Nephron progenitor cell (in vitro differentiated cells): ENCODE data around the gene CORO2A.

Source experiments
- DNase-seq: peaks from one replicate; pipeline ENCODE4 v3.0.0; 2021
- H3K27ac Mint-ChIP-seq: 2 replicates; pipeline ENCODE4 v1.8.0; 2021; ENCODE audit warnings: mild to moderate bottlenecking, moderate library complexity, mixed read lengths
- H3K27me3 Mint-ChIP-seq: 2 replicates; pipeline ENCODE4 v1.8.0; 2021; ENCODE audit warnings: mild to moderate bottlenecking, low read depth, mixed read lengths; ENCODE audit not compliant: poor library complexity
- H3K36me3 Mint-ChIP-seq: 2 replicates; pipeline ENCODE4 v1.8.0; 2021; ENCODE audit warnings: low read depth, mixed read lengths
- H3K4me1 Mint-ChIP-seq: 2 replicates; pipeline ENCODE4 v1.8.0; 2021; ENCODE audit warnings: mixed read lengths
- H3K4me3 Mint-ChIP-seq: 2 replicates; pipeline ENCODE4 v1.8.0; 2021; ENCODE audit warnings: mild to moderate bottlenecking, moderate library complexity, mixed read lengths
- H3K9me3 Mint-ChIP-seq: 2 replicates; pipeline ENCODE4 v1.8.0; 2021; ENCODE audit warnings: mild to moderate bottlenecking, moderate library complexity, mixed read lengths
- CTCF ChIP-seq: fragments of 200-600 bp; sonication (generic); IDR thresholded peaks from 2 replicates; pipeline ENCODE4 v1.5.0; 2021; ENCODE audit warnings: antibody characterized with exemption

CORO2A gene

GRCh38 chr9:98150164-98150563, 42.3 kb downstream of the CORO2A start:
- no peak for DNase-seq
- Mint-ChIP-seq H3K9me3 (no peaks in the 10 kb centered on the region), H3K27ac (peak overlapping the region; percentile 70), H3K4me3 (no peak overlapping the region), H3K4me1 (peaks cover 19% of the 10 kb centered on the region), H3K27me3 (peaks cover 7% of the 10 kb centered on the region), H3K36me3 (no peaks in the 10 kb centered on the region)
- TF ChIP-seq CTCF = no peak

DNA sequence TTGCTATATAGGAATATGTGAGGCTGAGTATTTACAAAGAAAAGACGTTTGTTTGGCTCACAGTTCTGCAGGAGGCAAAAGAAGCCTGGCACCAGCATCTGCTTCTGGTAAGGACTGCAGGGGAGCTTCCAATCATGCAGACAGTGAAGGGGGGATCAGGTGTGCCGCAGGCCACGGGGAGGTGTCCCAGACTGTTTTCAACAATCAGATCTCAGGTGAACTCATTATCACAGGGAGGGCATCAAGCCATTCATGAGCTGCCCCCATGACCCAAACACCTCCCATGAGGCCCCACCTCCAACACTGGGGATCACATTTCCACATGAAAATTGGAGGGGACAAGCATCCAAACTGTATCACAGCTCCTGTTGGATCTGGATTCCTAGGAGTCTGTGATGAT, 43.0 kb downstream of the CORO2A start:
- H3K9me3 Mint-ChIP-seq = no peaks in the 10 kb centered on the region

DNA sequence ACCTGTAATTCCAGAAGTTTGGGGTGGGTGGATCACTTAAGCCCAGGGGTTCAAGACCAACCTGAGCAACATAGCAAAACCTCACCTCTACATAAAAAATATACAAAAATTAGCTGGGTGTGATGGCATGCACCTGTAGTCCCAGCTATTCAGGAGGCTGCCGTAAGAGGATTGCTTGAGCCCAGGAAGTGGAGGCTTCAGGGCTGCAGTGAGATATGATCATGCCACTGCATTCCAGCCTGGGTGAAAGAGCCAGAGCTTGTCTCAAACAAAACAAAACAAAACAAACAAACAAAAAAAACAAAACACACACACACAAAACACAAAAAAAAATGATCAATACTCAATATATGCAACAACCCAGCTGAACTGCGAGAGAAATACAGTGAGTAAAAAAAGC, 44.0 kb downstream of the CORO2A start:
- TF ChIP-seq CTCF = no peak
- peaks cover 21% of the 10 kb centered on the region for H3K4me1 Mint-ChIP-seq
- H3K27ac Mint-ChIP-seq = no peak overlapping the region
- no peaks in the 10 kb centered on the region for H3K9me3 Mint-ChIP-seq
- peaks cover 9% of the 10 kb centered on the region for H3K27me3 Mint-ChIP-seq
- H3K4me3 Mint-ChIP-seq = no peak overlapping the region
- DNase-seq = no peak
- H3K36me3 Mint-ChIP-seq = no peaks in the 10 kb centered on the region

More for the DNA sequence above, 43.0 kb downstream of the CORO2A start:
- no peak for TF ChIP-seq CTCF
- H3K27ac Mint-ChIP-seq = no peak overlapping the region
- no peaks in the 10 kb centered on the region for H3K36me3 Mint-ChIP-seq
- no peak for DNase-seq
- peaks cover 9% of the 10 kb centered on the region for H3K27me3 Mint-ChIP-seq
- H3K4me1 Mint-ChIP-seq = peaks cover 19% of the 10 kb centered on the region
- no peak overlapping the region for H3K4me3 Mint-ChIP-seq

DNA sequence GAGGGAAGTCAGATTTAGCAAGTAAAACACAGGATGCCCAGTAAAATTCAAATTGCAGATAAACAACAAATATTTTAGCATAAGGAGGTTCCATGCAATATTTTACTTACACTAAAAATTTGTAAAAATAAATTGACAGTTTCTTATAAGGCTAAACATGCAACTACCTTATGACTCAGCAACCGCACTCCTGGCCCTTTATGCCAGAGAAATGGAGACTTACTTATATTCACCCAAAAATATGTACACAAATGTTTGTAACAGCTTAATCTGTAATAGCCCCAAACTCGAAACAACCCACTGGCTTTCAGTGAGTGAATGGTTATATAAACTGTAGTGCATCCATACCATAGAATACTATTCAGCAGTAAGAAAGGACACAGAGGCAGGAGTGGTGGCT, 44.9 kb downstream of the CORO2A start:
- Mint-ChIP-seq H3K4me3 (no peak overlapping the region), H3K27me3 (peaks cover 14% of the 10 kb centered on the region), H3K27ac (no peak overlapping the region), H3K36me3 (no peaks in the 10 kb centered on the region), H3K4me1 (peaks cover 29% of the 10 kb centered on the region), H3K9me3 (no peaks in the 10 kb centered on the region)
- DNase-seq = no peak
- no peak for TF ChIP-seq CTCF

GRCh38 chr9:98146101-98146991, 46.1 kb downstream of the CORO2A start:
- Mint-ChIP-seq H3K4me1 (peaks cover 29% of the 10 kb centered on the region), H3K36me3 (no peaks in the 10 kb centered on the region), H3K9me3 (no peaks in the 10 kb centered on the region), H3K4me3 (no peak overlapping the region), H3K27ac (no peak overlapping the region), H3K27me3 (peaks cover 14% of the 10 kb centered on the region)
- no peak for TF ChIP-seq CTCF
- DNase-seq = peak; percentile 23

- no peak for DNase-seq
- Mint-ChIP-seq H3K36me3 (no peaks in the 10 kb centered on the region), H3K27ac (no peak overlapping the region), H3K4me1 (peaks cover 24% of the 10 kb centered on the region), H3K9me3 (no peaks in the 10 kb centered on the region), H3K4me3 (no peak overlapping the region), H3K27me3 (peaks cover 11% of the 10 kb centered on the region)
- TF ChIP-seq CTCF = no peak
Measured at GRCh38 chr9:98144631-98145030, 47.8 kb downstream of the CORO2A start.
